Tibial artery (tissue), 4 donors: ENCODE data around the gene PPP2R2C.

Source experiments
- DNase-seq, 2 donors: peaks; one replicate each; pipeline ENCODE4 v3.0.0-alpha.2; 2019
- H3K27ac ChIP-seq, 2 donors: fragments of 200-600 bp; sonication (generic) in 1 of 2; 1 replicate in 1 of 2; 2 replicates in 1 of 2; pipeline ENCODE4 v1.5.1; 2018 to 2019; ENCODE audit warnings: mild to moderate bottlenecking in 1 of 2
- H3K27me3 ChIP-seq, 2 donors: fragments of 200-600 bp; sonication (generic) in 1 of 2; one replicate each; pipeline versions ENCODE4 v1.5.1 to v1.6.0; 2016 to 2019
- H3K36me3 ChIP-seq, 3 donors: fragments of 200-600 bp; sonication (generic) in 2 of 3; one replicate each; pipeline ENCODE4 v1.5.1; 2016 to 2019; ENCODE audit warnings: mild to moderate bottlenecking in 2 of 3
- H3K4me1 ChIP-seq, 4 donors: fragments of 200-600 bp; sonication (generic) in 2 of 4; 1 replicate in 3 of 4; 2 replicates in 1 of 4; pipeline ENCODE4 v1.5.1; 2016 to 2019
- H3K4me3 ChIP-seq, 2 donors: fragments of 200-600 bp; sonication (generic) in 1 of 2; 1 replicate in 1 of 2; 2 replicates in 1 of 2; pipeline ENCODE4 v1.5.1; 2018 to 2019; ENCODE audit warnings: mild to moderate bottlenecking in 2 of 2
- H3K9me3 ChIP-seq, 3 donors: fragments of 200-600 bp; sonication (generic) in 1 of 3; one replicate each; pipeline ENCODE4 v1.5.1; 2016 to 2019
- CTCF ChIP-seq, 2 experiments: fragments of 200-600 bp in 1 of 2; fragments of 450-650 bp in 1 of 2; IDR thresholded peaks; one replicate each; pipeline ENCODE4 v1.5.1; 2017 to 2019; ENCODE audit warnings: antibody characterized with exemption in 2 of 2, mild to moderate bottlenecking in 1 of 2, moderate library complexity in 1 of 2
- intact Hi-C: fragments of 100-400 bp; cut with DNase I; formaldehyde crosslinking; loops from one replicate; pipeline ENCODE4 v1.15.0; 2023; ENCODE audit warnings: low total_unique reads

The PPP2R2C gene

GRCh38 chr4:6453688-6453990 lies 18.8 kb downstream of the PPP2R2C start:
- no peak for DNase-seq
- H3K27me3 ChIP-seq, result peaks cover 0 to 44% of the 10 kb centered on the region in 2 donors
- no peaks in the 10 kb centered on the region for H3K36me3 ChIP-seq
- H3K4me1 ChIP-seq, result no peaks in the 10 kb centered on the region
- TF ChIP-seq CTCF (IDR thresholded peaks at IDR 0.05), result no peak
- no peak overlapping the region for H3K4me3 ChIP-seq
- H3K27ac ChIP-seq, result no peak overlapping the region
- peaks cover 0 to 5% (median 0%) of the 10 kb centered on the region in 3 donors for H3K9me3 ChIP-seq
- intact Hi-C loops, result no loop called here

- Histone ChIP-seq H3K27ac (no peak overlapping the region), H3K4me3 (no peak overlapping the region), H3K4me1 (no peaks in the 10 kb centered on the region), H3K27me3 (peaks cover 0 to 42% of the 10 kb centered on the region in 2 donors), H3K9me3 (no peaks in the 10 kb centered on the region), H3K36me3 (no peaks in the 10 kb centered on the region)
- no peak for DNase-seq
- intact Hi-C loops, result no loop called here
- TF ChIP-seq CTCF (IDR thresholded peaks at IDR 0.05), result no peak
Observed at GRCh38 chr4:6452897-6453687, 19.3 kb downstream of the PPP2R2C start.

- no peaks in the 10 kb centered on the region for H3K36me3 ChIP-seq
- no peaks in the 10 kb centered on the region for H3K9me3 ChIP-seq
- H3K27me3 ChIP-seq, result peaks cover 0 to 48% of the 10 kb centered on the region in 2 donors
- no peak overlapping the region for H3K27ac ChIP-seq
- DNase-seq, result no peak
- TF ChIP-seq CTCF (IDR thresholded peaks at IDR 0.05), result no peak
- H3K4me1 ChIP-seq, result peaks cover 0 to 2% (median under 1%) of the 10 kb centered on the region in 4 donors
- no peak overlapping the region for H3K4me3 ChIP-seq
- intact Hi-C loops, result no loop called here
Observed at GRCh38 chr4:6452116-6452896, 20.1 kb downstream of the PPP2R2C start.

GRCh38 chr4:6451309-6451708 lies 21.1 kb downstream of the PPP2R2C start:
- Histone ChIP-seq H3K4me1 (peaks cover 0 to 12% (median 8%) of the 10 kb centered on the region in 4 donors), H3K9me3 (no peaks in the 10 kb centered on the region), H3K27me3 (peaks cover 0 to 56% of the 10 kb centered on the region in 2 donors), H3K4me3 (no peak overlapping the region), H3K27ac (no peak overlapping the region), H3K36me3 (no peaks in the 10 kb centered on the region)
- DNase-seq, result no peak
- no peak for TF ChIP-seq CTCF (IDR thresholded peaks at IDR 0.05)
- intact Hi-C loops, result no loop called here

GRCh38 chr4:6450709-6451108 lies 21.7 kb downstream of the PPP2R2C start:
- no peak for TF ChIP-seq CTCF (IDR thresholded peaks at IDR 0.05)
- no peak overlapping the region for H3K4me3 ChIP-seq
- H3K9me3 ChIP-seq, result no peaks in the 10 kb centered on the region
- no peak for DNase-seq
- peaks cover 0 to 12% (median 9%) of the 10 kb centered on the region in 4 donors for H3K4me1 ChIP-seq
- peaks cover 0 to 60% of the 10 kb centered on the region in 2 donors for H3K27me3 ChIP-seq
- intact Hi-C loops, result no loop called here
- H3K27ac ChIP-seq, result no peak overlapping the region
- H3K36me3 ChIP-seq, result no peaks in the 10 kb centered on the region
